GM18868 (cell line): Measurements from ENCODE around the gene MIP.
"Not testable (repeated sequence)": the region's sequence is repeated elsewhere in the genome, so short reads cannot be mapped to it uniquely, and the experiment has no call there.

Source experiments
- ATAC-seq: cut with Tn5 transposase; IDR thresholded peaks from one replicate; pipeline ENCODE4 v1.9.1; 2021; ENCODE audit warnings: mild to moderate bottlenecking, moderate library complexity; ENCODE audit not compliant: unreplicated experiment

The MIP gene

GRCh38 chr12:56454557-56454956 is at the start of gene MIP:
Gene MIP (minus strand): TSS chr12:56454657. CDS start chr12:56454613, 44 bp downstream.
- no peak for ATAC-seq

GRCh38 chr12:56499879-56500278 is 45.4 kb upstream of the MIP start:
- ATAC-seq = not testable (repeated sequence)

- not testable (repeated sequence) for ATAC-seq
These were observed 45.0 kb upstream of the MIP start for GRCh38 chr12:56499452-56499851.

- not testable (repeated sequence) for ATAC-seq
These were observed 43.9 kb upstream of the MIP start for GRCh38 chr12:56498126-56498902.

- ATAC-seq = not testable (repeated sequence)
These were observed 42.2 kb upstream of the MIP start for GRCh38 chr12:56496704-56497103.

- ATAC-seq = not testable (repeated sequence)
These were observed 40.0 kb upstream of the MIP start for GRCh38 chr12:56494481-56494880.

- ATAC-seq = not testable (repeated sequence)
These were observed 39.6 kb upstream of the MIP start for GRCh38 chr12:56494106-56494415.

GRCh38 chr12:56493409-56494105 is 39.1 kb upstream of the MIP start:
- not testable (repeated sequence) for ATAC-seq

- no peak for ATAC-seq
These were observed 35.9 kb upstream of the MIP start for GRCh38 chr12:56490360-56490759.

GRCh38 chr12:56488041-56488955 is 33.8 kb upstream of the MIP start, which contains the start of gene GLS2:
Gene GLS2 (minus strand): TSS chr12:56488161. CDS start chr12:56488118, 43 bp downstream.
- peak; percentile 96 for ATAC-seq

- ATAC-seq = peak; percentile 15
These were observed 33.1 kb upstream of the MIP start for GRCh38 chr12:56487448-56488040.

- no peak for ATAC-seq
These were observed 32.2 kb upstream of the MIP start for GRCh38 chr12:56486694-56487093.

- no peak for ATAC-seq
These were observed 30.1 kb upstream of the MIP start for GRCh38 chr12:56484566-56484965.

GRCh38 chr12:56479625-56480024 is 25.2 kb upstream of the MIP start:
- no peak for ATAC-seq

- no peak for ATAC-seq
These were observed 23.2 kb upstream of the MIP start for GRCh38 chr12:56477521-56478225.

- no peak for ATAC-seq
These were observed 22.5 kb upstream of the MIP start for GRCh38 chr12:56476972-56477432.

GRCh38 chr12:56476143-56476542 is 21.7 kb upstream of the MIP start:
- ATAC-seq = no peak

- ATAC-seq = no peak
These were observed 19.9 kb upstream of the MIP start for GRCh38 chr12:56474389-56474788.

- ATAC-seq = no peak
These were observed 14.8 kb upstream of the MIP start for GRCh38 chr12:56469007-56469930.
